Measurements from ENCODE around the gene EFCAB8. TPM values are rescaled to one million over a fixed set of nuclear protein-coding genes. Genes with fewer than 3 reads are reported as not detected.

The EFCAB8 gene
- total RNA-seq, 2 donors from 2014 or later, result 0.52 to 0.70 TPM

DNA sequence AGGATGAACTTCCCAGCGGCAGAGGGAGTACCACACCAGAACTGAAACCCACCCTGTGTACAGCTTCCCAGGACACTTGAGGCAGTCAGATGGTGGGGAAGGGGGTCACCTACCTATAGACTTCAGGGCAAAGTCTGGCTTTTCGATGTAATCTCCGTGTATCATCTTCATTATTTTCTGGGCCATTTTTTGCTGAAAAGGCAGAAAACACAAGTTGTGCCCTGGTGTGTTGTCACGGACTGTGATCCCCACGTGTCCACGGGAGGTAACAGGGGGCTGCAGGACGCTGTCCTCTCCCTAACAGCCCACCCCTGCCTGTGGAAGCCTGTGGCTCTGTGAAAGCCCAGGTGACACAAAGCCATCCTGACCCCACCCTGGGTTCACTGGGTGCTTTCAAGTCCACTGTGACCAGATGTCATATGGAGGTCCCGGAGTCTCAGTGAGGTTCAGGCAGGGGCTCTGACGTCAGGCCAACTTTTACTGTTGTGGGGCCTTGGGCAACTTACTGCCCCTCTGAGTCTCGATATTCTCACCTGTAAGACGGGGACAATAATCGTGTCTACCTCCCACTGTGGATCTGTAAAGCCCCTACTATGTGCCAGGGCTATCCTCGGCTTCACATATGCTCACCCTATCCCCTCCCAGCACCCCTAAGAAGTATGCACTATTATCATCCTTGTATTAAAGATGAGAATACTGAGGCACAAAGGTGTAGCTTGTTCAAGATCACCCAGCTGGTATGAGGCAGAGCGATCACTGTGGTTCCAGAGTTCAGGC is 131.0 kb downstream of the EFCAB8 start:
- Mint-ChIP-seq H3K36me3 (peaks cover 9 to 10% of the 10 kb centered on the region in 2 donors), H3K27ac (peak overlapping the region in 1 of 2 donors; percentile 36), H3K9me3 (peaks cover 1 to 8% of the 10 kb centered on the region in 2 donors)
- DNase-seq (ENCODE audit: low spot score in 2 of 2), result no peak
- ATAC-seq, result no peak

DNA sequence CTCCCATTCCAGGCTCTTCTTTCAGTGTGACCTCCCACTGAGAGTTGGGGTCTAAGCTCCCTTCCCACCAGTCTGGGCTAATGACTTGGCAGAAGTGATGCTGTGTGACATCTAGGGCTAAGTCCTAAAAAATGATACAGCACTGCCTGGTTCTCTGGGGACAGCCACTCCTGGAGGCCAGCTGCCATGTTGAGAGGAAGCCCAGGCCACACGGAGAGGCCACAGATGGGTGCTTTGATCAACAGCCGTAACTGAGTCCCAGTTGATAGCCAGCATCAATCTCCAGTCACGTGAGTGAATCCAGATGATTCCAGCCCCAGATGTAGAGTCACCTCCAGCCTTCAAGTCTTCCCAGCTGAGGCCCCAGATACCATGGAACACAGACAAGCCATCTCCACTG is 131.7 kb downstream of the EFCAB8 start:
- no peak for ATAC-seq
- peaks cover 16% of the 10 kb centered on the region in 2 donors for H3K36me3 Mint-ChIP-seq
- no peak for DNase-seq (ENCODE audit: low spot score in 2 of 2)
- no peak overlapping the region for H3K27ac Mint-ChIP-seq
- H3K9me3 Mint-ChIP-seq, result peaks cover 7 to 14% of the 10 kb centered on the region in 2 donors

DNA sequence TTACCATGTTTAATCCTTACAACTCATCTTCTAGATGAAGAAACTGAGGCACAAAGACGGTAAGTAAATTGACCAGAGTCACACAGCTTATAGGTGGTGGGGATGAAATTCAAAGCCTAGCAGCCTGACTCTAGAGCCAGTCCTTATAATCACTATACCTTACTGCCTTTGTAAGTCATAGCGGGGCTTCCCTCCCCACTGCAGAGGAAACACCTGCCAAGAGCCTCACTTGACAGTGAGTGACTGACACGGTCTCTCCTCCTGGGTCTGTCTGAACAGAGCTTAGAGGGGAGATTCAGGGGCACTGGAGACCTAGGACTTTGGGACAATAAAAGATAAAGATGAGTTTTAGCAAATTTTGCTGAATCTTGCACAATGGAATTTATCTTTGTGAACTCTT is 132.7 kb downstream of the EFCAB8 start:
- H3K27ac Mint-ChIP-seq, result no peak overlapping the region
- H3K9me3 Mint-ChIP-seq, result peaks cover 10 to 14% of the 10 kb centered on the region in 2 donors

DNA sequence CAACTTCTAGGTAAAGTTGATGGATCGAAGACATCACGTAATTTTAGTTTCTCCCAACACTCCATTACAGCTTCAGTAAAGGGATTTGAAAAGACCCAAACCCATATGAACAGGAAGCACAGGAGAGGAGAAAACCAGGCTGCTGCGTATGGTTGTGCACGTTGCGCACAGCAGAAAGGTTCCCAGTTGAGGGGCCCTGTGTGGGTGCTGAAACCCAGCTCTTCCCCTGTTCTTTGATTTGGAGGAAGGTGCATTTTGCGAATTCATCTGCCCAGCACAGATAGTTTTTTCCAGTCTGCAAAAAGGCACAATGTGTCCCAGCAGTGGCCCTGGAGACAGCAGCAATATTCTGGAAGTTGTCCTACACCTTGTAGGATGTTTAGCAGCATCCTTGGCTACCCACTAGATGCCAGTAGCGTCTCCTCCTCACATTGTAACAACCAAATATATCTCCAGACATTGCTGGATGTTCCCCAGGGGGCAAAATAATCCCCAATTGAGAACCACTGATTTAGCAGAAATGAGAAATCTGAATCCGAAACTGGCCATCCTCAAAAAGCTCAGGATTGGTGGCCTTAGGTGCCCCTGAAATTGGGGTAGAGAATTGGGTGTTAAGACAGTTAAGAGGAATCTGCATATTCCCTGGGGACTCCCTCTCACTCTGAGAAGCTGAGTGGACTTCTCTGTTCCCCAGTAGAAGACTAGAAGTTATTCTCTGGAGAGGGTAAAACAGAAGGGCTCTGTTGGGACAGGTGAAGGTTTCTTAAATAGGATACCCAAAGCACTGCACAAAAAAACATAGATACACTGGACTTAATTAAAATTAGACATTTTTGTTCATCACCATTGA is 133.3 kb downstream of the EFCAB8 start:
- Mint-ChIP-seq H3K9me3 (peaks cover 15 to 19% of the 10 kb centered on the region in 2 donors), H3K36me3 (peaks cover 16% of the 10 kb centered on the region in 2 donors), H3K27ac (no peak overlapping the region)
- DNase-seq (ENCODE audit: low spot score in 2 of 2), result no peak
- no peak for ATAC-seq

More for the DNA sequence above, 132.7 kb downstream of the EFCAB8 start:
- H3K36me3 Mint-ChIP-seq, result peaks cover 16% of the 10 kb centered on the region in 2 donors
- ATAC-seq (peak in 1 of 2 donors; percentile 51), DNase-seq (ENCODE audit: low spot score in 2 of 2) (no peak)

DNA sequence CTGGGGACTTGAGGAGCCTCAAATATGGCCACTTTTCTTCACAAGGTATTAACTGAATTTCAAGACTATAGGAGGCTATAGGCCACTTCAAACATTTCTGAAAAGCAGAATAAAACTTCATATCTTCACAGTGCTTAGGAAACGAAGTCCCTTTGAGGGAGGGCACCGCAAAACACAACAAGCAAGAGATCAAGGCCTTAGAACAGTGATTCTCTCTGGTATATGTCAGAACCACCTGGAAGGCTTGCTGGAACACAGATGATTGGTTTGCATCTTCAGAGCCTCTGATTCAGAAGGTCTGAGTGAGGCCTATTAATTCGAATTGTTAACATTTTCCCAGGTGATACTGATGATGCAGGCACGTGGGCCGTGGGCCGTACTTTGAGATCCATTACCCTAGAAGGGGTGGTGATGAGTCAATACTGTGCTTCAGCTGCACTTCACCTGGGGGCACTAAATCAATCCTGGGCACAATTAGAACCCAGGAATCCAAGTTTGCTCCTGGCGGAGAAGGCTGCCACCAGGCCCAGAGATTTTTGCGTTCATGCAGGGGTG is 134.8 kb downstream of the EFCAB8 start:
- no peak overlapping the region for H3K27ac Mint-ChIP-seq

DNA sequence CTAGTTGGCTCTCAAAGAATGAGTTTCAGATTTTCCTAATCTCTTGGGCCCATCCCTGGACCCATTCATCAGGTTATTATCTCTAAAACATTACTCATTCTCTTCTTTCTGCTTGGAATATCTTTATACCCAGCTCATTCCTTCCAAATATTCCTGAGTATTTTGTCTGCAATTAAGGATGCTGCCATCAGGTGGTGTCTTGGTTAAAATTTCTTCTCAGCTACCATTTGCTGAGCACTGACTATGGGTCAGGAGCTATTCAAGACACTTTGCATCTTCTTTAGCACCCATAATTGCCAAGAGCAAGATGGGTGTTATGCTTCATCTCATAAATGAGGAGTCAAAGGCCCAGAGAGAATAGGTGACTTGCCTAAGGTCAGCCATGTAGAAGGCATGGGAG is 137.1 kb downstream of the EFCAB8 start:
- ATAC-seq (no peak), DNase-seq (ENCODE audit: low spot score in 2 of 2) (no peak)
- H3K9me3 Mint-ChIP-seq, result peaks cover 21 to 24% of the 10 kb centered on the region in 2 donors
- no peak overlapping the region for H3K27ac Mint-ChIP-seq
- peaks cover 16% of the 10 kb centered on the region in 2 donors for H3K36me3 Mint-ChIP-seq

More for the DNA sequence above, 134.8 kb downstream of the EFCAB8 start:
- Mint-ChIP-seq H3K9me3 (peaks cover 21 to 24% of the 10 kb centered on the region in 2 donors), H3K36me3 (peaks cover 16% of the 10 kb centered on the region in 2 donors)
- ATAC-seq (peak in 1 of 2 donors; percentile 40), DNase-seq (ENCODE audit: low spot score in 2 of 2) (no peak)

DNA sequence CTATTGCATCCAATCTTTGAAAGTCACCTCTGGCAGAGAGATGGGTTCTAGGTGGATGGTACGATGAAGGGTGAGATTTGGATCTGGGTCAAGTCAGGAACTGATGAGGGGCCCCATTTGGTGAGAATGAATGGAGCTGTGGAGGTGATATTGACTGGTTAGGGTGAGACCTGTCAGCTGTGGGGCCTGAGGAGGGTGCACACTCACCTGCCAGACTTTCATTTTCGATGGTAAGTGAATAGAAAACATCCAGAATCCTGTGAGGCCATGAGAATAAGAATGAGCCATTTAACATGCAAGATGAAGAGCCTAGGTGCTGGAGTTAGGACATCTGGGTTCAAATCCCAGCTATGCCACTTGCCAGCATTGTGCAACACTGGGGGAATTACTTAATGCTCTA is 138.7 kb downstream of the EFCAB8 start:
- H3K27ac Mint-ChIP-seq, result peak overlapping the region in 1 of 2 donors; percentile 38
- H3K9me3 Mint-ChIP-seq, result peaks cover 21 to 24% of the 10 kb centered on the region in 2 donors
- DNase-seq (ENCODE audit: low spot score in 2 of 2) (no peak), ATAC-seq (no peak)
- peaks cover 16% of the 10 kb centered on the region in 2 donors for H3K36me3 Mint-ChIP-seq

DNA sequence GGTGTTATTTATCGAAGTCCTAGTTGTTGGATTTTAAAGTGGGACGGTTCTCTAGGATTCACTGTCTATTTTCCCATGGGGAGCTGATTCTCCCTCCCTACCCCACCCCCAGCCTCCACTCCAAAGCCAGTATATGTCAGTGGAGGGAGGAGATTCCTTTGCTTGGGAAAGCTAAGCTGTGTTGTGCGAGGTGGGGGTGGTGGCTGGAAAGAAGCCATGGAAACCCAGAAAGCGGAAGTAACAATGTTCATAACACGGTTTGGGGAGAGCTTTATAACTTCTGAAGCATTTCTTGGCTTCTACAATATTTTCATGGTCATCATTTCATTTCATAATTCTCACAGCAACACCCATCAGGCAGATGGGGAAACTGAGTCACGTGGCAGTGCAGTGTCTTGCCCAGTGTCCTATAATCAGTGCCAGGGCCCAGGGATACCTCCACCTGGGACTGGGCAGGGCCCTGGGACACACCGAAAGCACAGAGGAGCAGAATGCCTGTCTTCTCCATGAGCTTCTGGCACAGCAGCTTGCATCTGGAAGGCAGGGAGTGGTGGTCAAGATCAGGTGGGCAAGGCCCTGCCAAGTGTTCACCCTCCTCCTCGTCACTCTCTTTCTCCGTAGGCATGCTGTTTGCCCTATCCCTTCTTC is 141.0 kb downstream of the EFCAB8 start:
- Mint-ChIP-seq H3K9me3 (peaks cover 16 to 19% of the 10 kb centered on the region in 2 donors), H3K27ac (peak overlapping the region in 1 of 2 donors; percentile 55), H3K36me3 (peaks cover 6% of the 10 kb centered on the region in 2 donors)
- ATAC-seq (no peak), DNase-seq (ENCODE audit: low spot score in 2 of 2) (no peak)

DNA sequence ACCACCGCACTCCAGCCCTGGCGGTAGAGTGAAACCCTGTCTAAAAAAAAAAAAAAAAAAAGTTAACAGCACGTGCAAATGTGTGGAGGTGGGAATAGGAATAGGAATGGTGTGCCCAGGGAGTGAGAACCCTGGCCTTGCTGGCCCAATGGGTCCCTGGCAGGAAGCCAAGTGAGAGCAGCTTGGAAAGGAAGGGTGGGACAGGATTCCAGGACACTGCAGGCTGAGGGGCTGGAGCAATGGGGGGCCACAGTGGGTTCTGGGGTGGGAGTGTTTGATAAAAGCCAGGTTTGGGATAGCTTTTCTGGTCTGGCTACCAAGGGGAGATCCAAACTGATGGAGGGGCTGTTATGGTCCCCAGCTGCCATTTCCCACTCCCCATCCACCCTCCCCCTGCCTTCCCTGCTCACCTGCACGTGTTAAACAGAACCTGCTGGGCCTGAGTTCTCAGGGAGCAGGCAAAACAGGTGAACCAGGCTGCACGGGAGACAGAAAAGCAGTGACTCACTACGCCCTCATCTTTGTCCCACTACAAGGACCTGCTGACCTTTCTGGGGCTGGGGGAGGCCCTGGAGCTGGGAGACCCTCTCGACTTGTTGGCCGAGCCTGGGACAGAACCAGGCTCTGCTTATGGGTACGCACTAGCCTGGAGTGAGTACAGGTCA is 142.2 kb downstream of the EFCAB8 start:
- ATAC-seq, result no peak
- H3K9me3 Mint-ChIP-seq, result peaks cover 14% of the 10 kb centered on the region in 2 donors

DNA sequence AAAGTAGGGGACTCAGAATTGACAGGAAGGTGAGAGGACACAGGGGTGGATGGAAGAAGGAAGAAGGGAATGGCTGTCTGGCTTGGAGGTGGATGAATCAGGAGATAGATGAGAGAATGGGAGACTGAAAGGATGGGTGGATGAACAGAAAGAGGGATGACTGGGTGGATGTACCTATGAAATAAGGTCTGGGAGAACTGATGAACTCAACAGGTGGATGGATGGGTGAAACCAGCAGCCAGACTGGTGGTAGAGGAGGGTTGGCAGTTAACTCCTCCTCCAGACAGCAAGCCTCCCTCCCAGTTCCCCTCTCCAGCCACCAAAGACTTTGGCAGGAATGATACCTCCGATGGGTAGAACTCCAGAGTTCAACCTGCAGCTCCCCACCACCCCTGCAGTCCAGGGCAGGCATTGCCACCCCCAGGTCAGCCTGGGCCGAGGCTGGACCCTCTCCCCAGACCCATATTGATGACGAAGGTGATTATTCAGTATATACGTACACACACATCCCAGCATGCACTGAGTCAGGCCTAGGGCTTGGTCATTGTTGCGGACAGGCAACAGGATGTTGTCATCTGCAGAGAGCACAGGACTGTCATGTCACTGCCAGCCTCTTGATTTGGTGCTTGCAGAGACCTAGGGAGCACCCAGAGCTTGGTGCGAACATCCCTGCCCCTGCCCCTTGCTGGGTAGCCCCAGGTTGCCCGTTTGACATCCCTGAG is 143.5 kb downstream of the EFCAB8 start:
- H3K27ac Mint-ChIP-seq, result peak overlapping the region; percentile 73 to 82
- peak in 1 of 2 donors; percentile 11 for ATAC-seq
- no peak for DNase-seq (ENCODE audit: low spot score in 2 of 2)
- H3K36me3 Mint-ChIP-seq, result no peaks in the 10 kb centered on the region
- H3K9me3 Mint-ChIP-seq, result peaks cover 5 to 8% of the 10 kb centered on the region in 2 donors

More for the DNA sequence above, 142.2 kb downstream of the EFCAB8 start:
- H3K27ac Mint-ChIP-seq, result peak overlapping the region; percentile 55 to 73
- DNase-seq (ENCODE audit: low spot score in 2 of 2), result no peak
- H3K36me3 Mint-ChIP-seq, result no peaks in the 10 kb centered on the region

DNA sequence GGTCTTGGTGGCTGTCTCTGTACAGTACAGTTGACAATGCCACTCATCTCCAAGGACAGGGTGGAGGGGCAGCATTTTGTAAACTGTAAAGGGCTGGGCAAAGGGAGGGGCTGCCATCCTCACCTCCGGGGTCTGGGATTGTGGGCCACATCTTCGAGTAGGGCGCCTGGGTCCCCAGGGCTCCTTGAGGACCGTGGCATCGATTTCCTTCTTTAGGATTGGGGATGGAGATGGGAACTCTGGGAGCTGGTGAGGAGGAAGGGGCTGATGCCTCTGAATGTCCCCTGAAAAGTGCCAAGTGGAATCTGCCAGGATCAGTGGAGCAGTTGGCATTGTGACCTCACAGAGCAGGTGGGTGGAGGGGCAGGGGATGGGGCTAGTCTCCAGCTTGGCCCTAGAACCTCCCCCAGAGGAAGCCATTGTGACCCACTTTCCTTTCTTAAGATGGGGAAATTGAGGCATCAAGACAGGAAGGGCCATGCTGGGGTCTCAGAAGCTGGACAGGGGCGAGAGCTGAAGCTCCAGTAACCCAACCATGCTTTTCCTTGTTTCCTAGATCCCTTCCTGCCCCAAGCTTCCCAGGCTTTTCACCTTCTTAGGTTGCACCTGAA is 145.5 kb downstream of the EFCAB8 start, which contains the start of gene SUN5:
Gene SUN5 (minus strand): TSS at position 293 of the 611 bp plus-strand sequence. CDS start 93 bp downstream, at position 200.
- ATAC-seq, result no peak
- H3K9me3 Mint-ChIP-seq, result peaks cover 0 to 4% of the 10 kb centered on the region in 2 donors
- peak within 1 kb of the TSS in 1 of 2 donors; percentile 48 for H3K27ac Mint-ChIP-seq
- DNase-seq (ENCODE audit: low spot score in 2 of 2), result no peak
- H3K36me3 Mint-ChIP-seq, result no peaks in the 10 kb centered on the region

DNA sequence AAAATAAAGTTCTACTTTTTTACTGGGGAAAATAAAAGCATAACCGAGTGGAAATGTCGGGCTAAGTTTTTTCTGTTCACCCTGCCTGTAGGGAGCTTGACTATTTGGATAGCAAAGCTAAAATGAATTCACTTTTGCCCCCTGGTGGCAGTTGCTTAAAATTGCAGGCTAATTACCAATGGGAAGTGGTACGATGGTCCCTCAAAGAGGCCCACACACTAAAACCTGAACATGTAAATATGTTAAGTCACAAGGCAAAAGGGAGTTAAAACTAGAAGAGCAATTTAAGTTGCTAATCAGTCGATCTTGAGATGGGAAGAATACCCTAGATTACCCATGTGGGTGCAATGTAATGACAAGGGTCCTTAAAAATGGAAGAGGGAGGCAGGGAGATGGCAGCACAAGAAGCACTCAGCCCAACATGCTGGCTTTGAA is 146.4 kb downstream of the EFCAB8 start:
- DNase-seq (ENCODE audit: low spot score in 2 of 2) (peak in 1 of 2 donors; percentile 39), ATAC-seq (peak in 1 of 2 donors; percentile 76)
- Mint-ChIP-seq H3K36me3 (no peaks in the 10 kb centered on the region), H3K9me3 (peaks cover 0 to 4% of the 10 kb centered on the region in 2 donors), H3K27ac (peak overlapping the region in 1 of 2 donors; percentile 48)

DNA sequence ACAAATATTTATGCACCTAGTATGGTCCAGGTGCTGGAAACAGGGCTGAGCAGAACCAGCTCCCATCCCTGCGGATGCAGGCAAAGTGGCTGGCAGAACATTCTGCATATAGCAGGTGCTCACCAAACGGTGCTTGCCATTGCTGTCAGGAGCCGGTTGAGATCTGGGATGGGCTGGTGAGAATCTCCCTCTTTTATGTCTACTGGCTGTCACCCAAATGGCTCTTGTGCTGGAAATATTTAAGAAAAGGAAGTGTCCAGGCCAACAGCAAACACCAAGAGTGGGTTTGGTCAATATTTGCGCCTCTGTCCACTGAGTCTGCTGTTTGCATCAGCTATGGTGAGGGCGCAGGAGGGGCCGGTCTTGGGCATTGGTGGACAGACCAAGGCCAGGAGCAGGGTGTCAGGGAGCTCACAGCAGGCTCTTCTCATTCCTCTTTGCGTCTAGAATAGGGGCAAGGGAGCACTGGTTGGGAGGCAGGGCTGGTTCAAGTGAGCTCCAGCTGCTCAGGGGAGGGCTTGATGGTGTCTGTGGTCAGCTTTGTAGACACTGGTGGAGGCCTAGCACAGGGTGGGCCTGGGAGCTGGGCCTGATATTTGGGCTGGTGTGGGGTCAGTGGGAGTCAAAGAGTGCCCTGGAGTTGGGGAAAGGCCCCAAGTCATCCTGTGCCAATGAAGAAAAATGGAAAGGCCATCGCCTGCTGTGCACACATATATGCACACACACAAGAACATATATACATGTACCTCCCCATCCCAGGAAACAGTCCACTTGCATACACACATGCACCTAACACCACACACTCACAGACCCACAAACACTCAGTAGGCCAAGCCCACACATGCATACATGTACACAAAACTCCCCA is 147.4 kb downstream of the EFCAB8 start:
- H3K27ac Mint-ChIP-seq, result no peak overlapping the region
- ATAC-seq, result no peak
- H3K36me3 Mint-ChIP-seq, result no peaks in the 10 kb centered on the region
- H3K9me3 Mint-ChIP-seq, result peaks cover 0 to 4% of the 10 kb centered on the region in 2 donors
- no peak for DNase-seq (ENCODE audit: low spot score in 2 of 2)

DNA sequence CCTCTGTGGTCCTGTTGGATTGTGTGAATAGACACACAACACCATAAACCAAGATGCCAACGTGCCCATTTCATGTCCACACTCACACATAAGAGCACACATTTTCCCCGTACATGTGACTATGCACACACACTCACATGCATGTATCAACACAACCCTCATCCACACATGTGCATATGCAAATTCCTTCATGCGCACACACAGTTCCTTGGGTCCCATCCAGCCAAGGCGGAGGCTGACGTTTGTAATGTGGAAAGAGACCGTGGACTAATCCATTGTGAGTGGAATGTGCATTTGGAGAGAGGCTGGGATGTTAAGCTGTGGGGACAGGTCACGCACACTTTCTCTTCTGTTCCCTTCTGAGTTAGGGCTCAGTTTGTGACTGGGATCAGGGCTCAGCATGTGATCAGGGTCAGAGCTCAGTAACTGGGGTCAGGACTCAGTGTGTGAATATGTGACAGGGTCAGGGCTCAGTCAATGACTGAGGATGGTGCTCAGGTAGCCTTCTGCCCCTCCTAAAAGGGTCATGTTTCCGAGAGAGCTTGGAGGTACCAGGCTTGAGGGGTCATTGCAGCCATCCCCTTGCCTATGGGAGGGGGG is 148.2 kb downstream of the EFCAB8 start:
- DNase-seq (ENCODE audit: low spot score in 2 of 2) (no peak), ATAC-seq (no peak)
- H3K36me3 Mint-ChIP-seq, result no peaks in the 10 kb centered on the region
- H3K27ac Mint-ChIP-seq, result no peak overlapping the region
- H3K9me3 Mint-ChIP-seq, result peaks cover 0 to 4% of the 10 kb centered on the region in 2 donors

Measured in activated naive CD4-positive, alpha-beta T cell treated with anti-CD3 and anti-CD28 coated beads, Interleukin-2, amount 50 U/mL, for 72 hours (primary cell).